Measurements from ENCODE around the gene LGMN.
"Not testable (repeated sequence)": the region's sequence is repeated elsewhere in the genome, so short reads cannot be mapped to it uniquely, and the experiment has no call there.

Gene LGMN

GRCh38 chr14:92719421-92719820, 29.0 kb downstream of the LGMN start:
- no peaks in the 10 kb centered on the region for H3K27me3 ChIP-seq (ENCODE audit: low read depth, low read length)

GRCh38 chr14:92718664-92719063, 29.8 kb downstream of the LGMN start:
- H3K9me3 ChIP-seq (ENCODE audit: control insufficient read depth in 1 of 2, low read length in 2 of 2), result no peaks in the 10 kb centered on the region
- H3K27ac ChIP-seq (ENCODE audit: low read length), result no peak overlapping the region
- no peaks in the 10 kb centered on the region for H3K27me3 ChIP-seq (ENCODE audit: low read depth, low read length)
- H3K36me3 ChIP-seq (ENCODE audit: control insufficient read depth in 1 of 2, insufficient read depth in 2 of 2, low read length in 2 of 2), result peaks cover 3 to 6% of the 10 kb centered on the region in 2 donors
- H3K4me3 ChIP-seq (ENCODE audit: low read depth in 1 of 2, low read length in 2 of 2), result no peak overlapping the region
- peaks cover 5 to 10% of the 10 kb centered on the region in 2 donors for H3K4me1 ChIP-seq (ENCODE audit: control insufficient read depth in 1 of 2, insufficient read depth in 2 of 2, low read length in 2 of 2)

More at GRCh38 chr14:92719421-92719820, 29.0 kb downstream of the LGMN start:
- H3K4me3 ChIP-seq (ENCODE audit: low read depth in 1 of 2, low read length in 2 of 2), result no peak overlapping the region
- peaks cover 3 to 6% of the 10 kb centered on the region in 2 donors for H3K36me3 ChIP-seq (ENCODE audit: control insufficient read depth in 1 of 2, insufficient read depth in 2 of 2, low read length in 2 of 2)
- H3K4me1 ChIP-seq (ENCODE audit: control insufficient read depth in 1 of 2, insufficient read depth in 2 of 2, low read length in 2 of 2), result peaks cover 8 to 10% of the 10 kb centered on the region in 2 donors
- H3K9me3 ChIP-seq (ENCODE audit: control insufficient read depth in 1 of 2, low read length in 2 of 2), result no peaks in the 10 kb centered on the region
- no peak overlapping the region for H3K27ac ChIP-seq (ENCODE audit: low read length)

- peaks cover 3 to 9% of the 10 kb centered on the region in 2 donors for H3K36me3 ChIP-seq (ENCODE audit: control insufficient read depth in 1 of 2, insufficient read depth in 2 of 2, low read length in 2 of 2)
- no peaks in the 10 kb centered on the region for H3K27me3 ChIP-seq (ENCODE audit: low read depth, low read length)
- H3K4me3 ChIP-seq (ENCODE audit: low read depth in 1 of 2, low read length in 2 of 2), result no peak overlapping the region
- no peak overlapping the region for H3K27ac ChIP-seq (ENCODE audit: low read length)
- H3K9me3 ChIP-seq (ENCODE audit: control insufficient read depth in 1 of 2, low read length in 2 of 2), result no peaks in the 10 kb centered on the region
- H3K4me1 ChIP-seq (ENCODE audit: control insufficient read depth in 1 of 2, insufficient read depth in 2 of 2, low read length in 2 of 2), result peaks cover 5 to 10% of the 10 kb centered on the region in 2 donors
These were observed 30.8 kb downstream of the LGMN start for GRCh38 chr14:92717571-92718042.

- peaks cover 5 to 10% of the 10 kb centered on the region in 2 donors for H3K4me1 ChIP-seq (ENCODE audit: control insufficient read depth in 1 of 2, insufficient read depth in 2 of 2, low read length in 2 of 2)
- H3K27me3 ChIP-seq (ENCODE audit: low read depth, low read length), result no peaks in the 10 kb centered on the region
- H3K9me3 ChIP-seq (ENCODE audit: control insufficient read depth in 1 of 2, low read length in 2 of 2), result no peaks in the 10 kb centered on the region
- H3K27ac ChIP-seq (ENCODE audit: low read length), result no peak overlapping the region
- peaks cover 16 to 23% of the 10 kb centered on the region in 2 donors for H3K36me3 ChIP-seq (ENCODE audit: control insufficient read depth in 1 of 2, insufficient read depth in 2 of 2, low read length in 2 of 2)
- H3K4me3 ChIP-seq (ENCODE audit: low read depth in 1 of 2, low read length in 2 of 2), result no peak overlapping the region
These were observed 32.3 kb downstream of the LGMN start for GRCh38 chr14:92716131-92716530.

DNA sequence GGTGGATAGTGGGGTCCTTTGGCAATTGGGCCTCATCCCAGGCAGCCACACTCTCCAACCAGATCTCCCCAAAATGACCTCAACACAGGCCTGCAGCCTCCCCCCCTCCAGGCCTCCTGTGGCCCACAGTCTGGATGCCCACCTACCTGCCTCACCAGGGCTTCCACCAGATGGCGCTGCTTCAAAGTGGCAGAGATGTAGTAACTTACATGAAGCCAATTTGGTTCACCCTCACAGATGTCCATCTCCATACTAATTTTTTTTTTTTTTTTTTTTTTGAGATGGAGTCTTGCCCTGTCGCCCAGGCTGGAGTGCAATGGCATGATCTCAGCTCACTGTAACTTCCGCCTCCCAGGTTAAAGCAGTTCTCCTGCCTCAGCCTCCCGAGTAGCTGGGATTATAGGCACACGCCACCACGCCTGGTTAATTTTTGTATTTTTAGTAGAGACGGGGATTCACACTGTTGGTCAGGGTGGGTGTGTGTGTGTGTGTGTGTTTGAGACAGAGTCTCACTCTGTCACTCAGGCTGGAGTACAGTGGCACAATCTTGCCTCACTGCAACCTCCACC, 33.6 kb downstream of the LGMN start:
- H3K27ac ChIP-seq (ENCODE audit: low read length); H3K4me1 ChIP-seq (ENCODE audit: control insufficient read depth in 1 of 2, insufficient read depth in 2 of 2, low read length in 2 of 2); H3K9me3 ChIP-seq (ENCODE audit: control insufficient read depth in 1 of 2, low read length in 2 of 2); H3K27me3 ChIP-seq (ENCODE audit: low read depth, low read length); H3K4me3 ChIP-seq (ENCODE audit: low read depth in 1 of 2, low read length in 2 of 2): not testable (repeated sequence)
- H3K36me3 ChIP-seq (ENCODE audit: control insufficient read depth in 1 of 2, insufficient read depth in 2 of 2, low read length in 2 of 2), result peaks cover 29 to 36% of the 10 kb centered on the region in 2 donors

DNA sequence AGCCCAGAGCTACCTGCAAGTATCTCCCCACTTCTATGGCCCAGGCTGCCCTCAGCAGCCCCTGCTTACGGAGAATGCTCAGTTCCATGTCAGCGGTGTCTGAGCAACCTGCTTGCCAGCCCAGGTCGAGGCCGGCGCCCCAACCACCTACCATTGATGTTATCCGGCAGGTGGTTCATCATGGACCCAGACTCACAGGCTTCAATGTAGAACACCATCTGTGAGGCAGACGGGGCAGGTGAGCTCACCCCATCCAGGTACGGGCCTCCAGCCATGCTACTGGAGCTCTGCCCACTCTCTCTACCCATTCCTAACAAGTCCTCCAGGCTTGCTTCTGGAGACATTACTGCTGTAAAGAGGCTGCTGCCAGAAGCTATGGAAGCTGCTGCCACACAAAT, 35.8 kb downstream of the LGMN start:
- H3K4me3 ChIP-seq (ENCODE audit: low read depth in 1 of 2, low read length in 2 of 2), result no peak overlapping the region
- no peaks in the 10 kb centered on the region for H3K4me1 ChIP-seq (ENCODE audit: control insufficient read depth in 1 of 2, insufficient read depth in 2 of 2, low read length in 2 of 2)
- H3K27ac ChIP-seq (ENCODE audit: low read length), result no peak overlapping the region
- H3K36me3 ChIP-seq (ENCODE audit: control insufficient read depth in 1 of 2, insufficient read depth in 2 of 2, low read length in 2 of 2), result peaks cover 35 to 41% of the 10 kb centered on the region in 2 donors
- no peaks in the 10 kb centered on the region for H3K9me3 ChIP-seq (ENCODE audit: control insufficient read depth in 1 of 2, low read length in 2 of 2)
- H3K27me3 ChIP-seq (ENCODE audit: low read depth, low read length), result no peaks in the 10 kb centered on the region

DNA sequence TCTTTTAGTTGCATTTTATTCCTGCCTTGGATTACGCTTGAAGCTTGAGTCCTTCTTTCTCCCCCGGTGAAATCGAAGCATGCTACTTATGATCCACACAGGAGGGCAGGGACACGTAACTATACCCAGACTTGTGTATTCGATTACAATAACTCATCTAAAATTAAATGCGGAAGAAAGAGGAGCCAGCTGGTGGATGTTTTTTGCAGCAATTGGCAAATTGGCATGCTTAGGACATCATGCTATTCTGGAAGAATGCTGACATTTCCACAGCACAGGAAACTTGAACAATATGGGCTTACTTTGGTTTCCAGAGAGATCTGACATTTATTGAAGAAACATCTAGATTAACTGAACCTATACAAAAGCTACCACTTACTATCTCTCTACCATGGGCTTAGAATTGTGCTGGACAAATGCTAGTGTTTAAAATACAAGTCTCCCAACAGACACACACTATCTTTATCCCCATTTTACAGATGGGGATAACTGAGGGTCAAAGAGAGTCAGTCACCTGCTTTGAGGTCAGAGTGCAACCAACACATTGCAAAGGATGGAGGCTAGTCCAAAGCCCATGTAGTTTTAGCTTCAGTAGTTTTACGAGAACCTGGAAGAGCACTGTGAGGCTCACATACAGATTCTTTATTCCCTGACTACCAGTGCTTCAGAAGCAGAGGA, 36.3 kb downstream of the LGMN start:
- Histone ChIP-seq H3K4me1 (ENCODE audit: control insufficient read depth in 1 of 2, insufficient read depth in 2 of 2, low read length in 2 of 2) (no peaks in the 10 kb centered on the region), H3K36me3 (ENCODE audit: control insufficient read depth in 1 of 2, insufficient read depth in 2 of 2, low read length in 2 of 2) (peaks cover 35 to 43% of the 10 kb centered on the region in 2 donors), H3K27me3 (ENCODE audit: low read depth, low read length) (no peaks in the 10 kb centered on the region), H3K4me3 (ENCODE audit: low read depth in 1 of 2, low read length in 2 of 2) (no peak overlapping the region), H3K27ac (ENCODE audit: low read length) (no peak overlapping the region), H3K9me3 (ENCODE audit: control insufficient read depth in 1 of 2, low read length in 2 of 2) (no peaks in the 10 kb centered on the region)

DNA sequence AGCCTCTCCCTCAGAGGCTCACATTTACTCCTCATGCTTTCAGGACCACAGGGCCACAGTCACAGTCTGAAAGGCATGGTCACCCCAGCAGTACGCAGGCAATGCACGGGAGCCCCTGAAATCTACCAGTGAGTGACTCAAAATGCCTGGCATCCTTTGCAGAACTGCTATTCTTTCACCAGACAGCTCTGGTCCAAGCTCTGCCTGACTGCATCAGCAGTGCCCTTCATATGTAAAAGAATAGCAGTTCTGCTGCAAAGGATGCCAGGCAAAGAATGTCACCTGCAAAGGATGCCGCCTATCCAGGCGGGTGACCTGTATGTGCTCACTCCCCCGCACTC, 38.5 kb downstream of the LGMN start:
- H3K4me1 ChIP-seq (ENCODE audit: control insufficient read depth in 1 of 2, insufficient read depth in 2 of 2, low read length in 2 of 2), result no peaks in the 10 kb centered on the region
- H3K4me3 ChIP-seq (ENCODE audit: low read depth in 1 of 2, low read length in 2 of 2), result no peak overlapping the region
- peaks cover 43 to 53% of the 10 kb centered on the region in 2 donors for H3K36me3 ChIP-seq (ENCODE audit: control insufficient read depth in 1 of 2, insufficient read depth in 2 of 2, low read length in 2 of 2)
- H3K27me3 ChIP-seq (ENCODE audit: low read depth, low read length), result no peaks in the 10 kb centered on the region
- no peaks in the 10 kb centered on the region for H3K9me3 ChIP-seq (ENCODE audit: control insufficient read depth in 1 of 2, low read length in 2 of 2)
- no peak overlapping the region for H3K27ac ChIP-seq (ENCODE audit: low read length)

GRCh38 chr14:92709340-92710000, 39.0 kb downstream of the LGMN start:
- Histone ChIP-seq H3K27ac (ENCODE audit: low read length) (no peak overlapping the region), H3K4me3 (ENCODE audit: low read depth in 1 of 2, low read length in 2 of 2) (no peak overlapping the region), H3K9me3 (ENCODE audit: control insufficient read depth in 1 of 2, low read length in 2 of 2) (no peaks in the 10 kb centered on the region), H3K36me3 (ENCODE audit: control insufficient read depth in 1 of 2, insufficient read depth in 2 of 2, low read length in 2 of 2) (peaks cover 43 to 57% of the 10 kb centered on the region in 2 donors), H3K4me1 (ENCODE audit: control insufficient read depth in 1 of 2, insufficient read depth in 2 of 2, low read length in 2 of 2) (no peaks in the 10 kb centered on the region), H3K27me3 (ENCODE audit: low read depth, low read length) (no peaks in the 10 kb centered on the region)

GRCh38 chr14:92706386-92706785, 42.0 kb downstream of the LGMN start:
- no peak overlapping the region for H3K27ac ChIP-seq (ENCODE audit: low read length)
- no peak overlapping the region for H3K4me3 ChIP-seq (ENCODE audit: low read depth in 1 of 2, low read length in 2 of 2)
- H3K27me3 ChIP-seq (ENCODE audit: low read depth, low read length), result no peaks in the 10 kb centered on the region
- H3K4me1 ChIP-seq (ENCODE audit: control insufficient read depth in 1 of 2, insufficient read depth in 2 of 2, low read length in 2 of 2), result no peaks in the 10 kb centered on the region
- H3K36me3 ChIP-seq (ENCODE audit: control insufficient read depth in 1 of 2, insufficient read depth in 2 of 2, low read length in 2 of 2), result peaks cover 32 to 53% of the 10 kb centered on the region in 2 donors
- no peaks in the 10 kb centered on the region for H3K9me3 ChIP-seq (ENCODE audit: control insufficient read depth in 1 of 2, low read length in 2 of 2)

GRCh38 chr14:92704821-92705220, 43.6 kb downstream of the LGMN start:
- Histone ChIP-seq H3K4me1 (ENCODE audit: control insufficient read depth in 1 of 2, insufficient read depth in 2 of 2, low read length in 2 of 2) (no peaks in the 10 kb centered on the region), H3K36me3 (ENCODE audit: control insufficient read depth in 1 of 2, insufficient read depth in 2 of 2, low read length in 2 of 2) (peaks cover 17 to 38% of the 10 kb centered on the region in 2 donors), H3K4me3 (ENCODE audit: low read depth in 1 of 2, low read length in 2 of 2) (no peak overlapping the region), H3K9me3 (ENCODE audit: control insufficient read depth in 1 of 2, low read length in 2 of 2) (no peaks in the 10 kb centered on the region), H3K27me3 (ENCODE audit: low read depth, low read length) (no peaks in the 10 kb centered on the region), H3K27ac (ENCODE audit: low read length) (no peak overlapping the region)
